Activated naive CD4-positive, alpha-beta T cell treated with anti-CD3 and anti-CD28 coated beads, Interleukin-2, amount 10 ng/mL, durations not matched to agents 7 days and 5 days (primary cell): ENCODE measurements around the gene SCG3.
A peak's percentile ranks its signal among the peaks of the same experiment; 100 is the strongest.
"Not testable (repeated sequence)": the region's sequence is repeated elsewhere in the genome, so short reads cannot be mapped to it uniquely, and the experiment has no call there.

Experiments
- CTCF ChIA-PET: fragments of 350-600 bp; sonication (Branson Sonifier 250); formaldehyde crosslinking; loops from one replicate; lab custom pipeline; 2021; ENCODE audit warnings: antibody characterized with exemption; lab: Charles Lee
- DNase-seq: peaks from one replicate; pipeline ENCODE4 v3.0.0-alpha.2; 2020
- H3K27ac Mint-ChIP-seq: one replicate; pipeline ENCODE4 v1.8.0; 2021; ENCODE audit warnings: mild to moderate bottlenecking, moderate library complexity, mixed read lengths
- H3K27me3 Mint-ChIP-seq: one replicate; pipeline ENCODE4 v1.8.0; 2021; ENCODE audit warnings: mild to moderate bottlenecking, mixed read lengths
- H3K36me3 Mint-ChIP-seq: one replicate; pipeline ENCODE4 v1.8.0; 2021; ENCODE audit warnings: mixed read lengths
- H3K4me1 Mint-ChIP-seq: one replicate; pipeline ENCODE4 v1.8.0; 2021; ENCODE audit warnings: mixed read lengths
- H3K4me3 Mint-ChIP-seq: one replicate; pipeline ENCODE4 v1.8.0; 2021; ENCODE audit warnings: mild to moderate bottlenecking, moderate library complexity, mixed read lengths
- H3K9me3 Mint-ChIP-seq: one replicate; pipeline ENCODE4 v1.8.0; 2021; ENCODE audit warnings: mixed read lengths

The SCG3 gene

GRCh38 chr15:51681303-51681963, at the start of gene SCG3:
TSS of gene SCG3 (plus strand) at chr15:51681503. CDS start at chr15:51681756, 253 bp downstream.
- CTCF ChIA-PET: interaction anchor here (2.3 kb wide), 1 partner anchor 95 kb away, joined by 8 read pairs; no protein-coding TSS in a partner anchor
- Mint-ChIP-seq H3K36me3 (no peaks in the 10 kb centered on the region), H3K27ac (no peak within 1 kb of the TSS), H3K4me3 (no peak within 1 kb of the TSS), H3K9me3 (no peaks in the 10 kb centered on the region), H3K27me3 (peaks cover 31% of the 10 kb centered on the region), H3K4me1 (peaks cover 6% of the 10 kb centered on the region)
- DNase-seq: peak; percentile 84

GRCh38 chr15:51634591-51635198, 46.6 kb upstream of the SCG3 start:
- H3K4me3 Mint-ChIP-seq: no peak overlapping the region
- no peak for DNase-seq
- peaks cover 3% of the 10 kb centered on the region for H3K4me1 Mint-ChIP-seq
- H3K27me3 Mint-ChIP-seq: peaks cover 10% of the 10 kb centered on the region
- no peaks in the 10 kb centered on the region for H3K36me3 Mint-ChIP-seq
- no peak overlapping the region for H3K27ac Mint-ChIP-seq
- CTCF ChIA-PET: interaction anchor here (1.7 kb wide), 1 partner anchor 142 kb away, joined by 5 read pairs; no protein-coding TSS in a partner anchor
- H3K9me3 Mint-ChIP-seq: no peaks in the 10 kb centered on the region

- Mint-ChIP-seq H3K36me3 (no peaks in the 10 kb centered on the region), H3K4me3 (no peak overlapping the region), H3K4me1 (no peaks in the 10 kb centered on the region), H3K9me3 (no peaks in the 10 kb centered on the region), H3K27me3 (peaks cover 9% of the 10 kb centered on the region), H3K27ac (no peak overlapping the region)
- CTCF ChIA-PET: interaction anchor here (0.9 kb wide), 1 partner anchor 135 kb away, joined by 4 read pairs; no protein-coding TSS in a partner anchor
- DNase-seq: no peak
Measured at GRCh38 chr15:51641490-51642130, 39.7 kb upstream of the SCG3 start.

- CTCF ChIA-PET: no interaction called here
- Mint-ChIP-seq H3K4me1 (no peaks in the 10 kb centered on the region), H3K4me3 (no peak overlapping the region), H3K36me3 (no peaks in the 10 kb centered on the region), H3K27ac (no peak overlapping the region), H3K27me3 (peaks cover 10% of the 10 kb centered on the region), H3K9me3 (no peaks in the 10 kb centered on the region)
- DNase-seq: no peak
Measured at GRCh38 chr15:51642696-51643095, 38.6 kb upstream of the SCG3 start.

- no peak for DNase-seq
- no peaks in the 10 kb centered on the region for H3K4me1 Mint-ChIP-seq
Measured at GRCh38 chr15:51647128-51647562, 34.2 kb upstream of the SCG3 start.

GRCh38 chr15:51648101-51648500, 33.2 kb upstream of the SCG3 start:
- H3K27ac Mint-ChIP-seq, H3K4me1 Mint-ChIP-seq, H3K36me3 Mint-ChIP-seq, H3K4me3 Mint-ChIP-seq, DNase-seq, H3K9me3 Mint-ChIP-seq: not testable (repeated sequence)
- peaks cover 16% of the 10 kb centered on the region for H3K27me3 Mint-ChIP-seq
- CTCF ChIA-PET: interaction anchor here (1.3 to 8.6 kb wide), 2 partner anchors 126 to 131 kb away, joined by 3 to 190 read pairs; no protein-coding TSS in a partner anchor

More at GRCh38 chr15:51647128-51647562, 34.2 kb upstream of the SCG3 start:
- Mint-ChIP-seq H3K4me3 (no peak overlapping the region), H3K9me3 (no peaks in the 10 kb centered on the region), H3K27me3 (peaks cover 17% of the 10 kb centered on the region), H3K36me3 (no peaks in the 10 kb centered on the region), H3K27ac (no peak overlapping the region)
- CTCF ChIA-PET: interaction anchor here (0.7 to 8.6 kb wide), 4 partner anchors 80 to 234 kb away, joined by 3 to 190 read pairs (median 3); no protein-coding TSS in a partner anchor

DNA sequence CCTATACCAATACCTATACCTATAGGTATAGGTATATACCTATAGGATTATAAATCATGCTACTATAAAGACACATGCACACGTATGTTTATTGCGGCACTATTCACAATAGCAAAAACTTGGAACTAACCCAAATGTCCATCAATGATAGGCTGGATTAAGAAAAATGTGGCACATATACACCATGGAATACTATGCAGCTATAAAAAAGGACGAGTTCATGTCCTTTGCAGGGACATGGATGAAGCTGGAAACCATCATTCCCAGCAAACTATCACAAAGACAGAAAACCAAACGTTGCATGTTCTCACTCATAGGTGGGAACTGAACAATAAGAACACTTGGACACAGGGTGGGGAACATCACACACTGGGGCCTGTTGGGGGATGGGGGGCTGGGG, 32.7 kb upstream of the SCG3 start:
- not testable (repeated sequence) for H3K36me3 Mint-ChIP-seq, DNase-seq, H3K4me1 Mint-ChIP-seq, H3K9me3 Mint-ChIP-seq, H3K27ac Mint-ChIP-seq, H3K4me3 Mint-ChIP-seq
- CTCF ChIA-PET: interaction anchor here (1.3 to 8.6 kb wide), 5 partner anchors 125 to 252 kb away, joined by 3 to 190 read pairs (median 7); no protein-coding TSS in a partner anchor
- peaks cover 13% of the 10 kb centered on the region for H3K27me3 Mint-ChIP-seq

DNA sequence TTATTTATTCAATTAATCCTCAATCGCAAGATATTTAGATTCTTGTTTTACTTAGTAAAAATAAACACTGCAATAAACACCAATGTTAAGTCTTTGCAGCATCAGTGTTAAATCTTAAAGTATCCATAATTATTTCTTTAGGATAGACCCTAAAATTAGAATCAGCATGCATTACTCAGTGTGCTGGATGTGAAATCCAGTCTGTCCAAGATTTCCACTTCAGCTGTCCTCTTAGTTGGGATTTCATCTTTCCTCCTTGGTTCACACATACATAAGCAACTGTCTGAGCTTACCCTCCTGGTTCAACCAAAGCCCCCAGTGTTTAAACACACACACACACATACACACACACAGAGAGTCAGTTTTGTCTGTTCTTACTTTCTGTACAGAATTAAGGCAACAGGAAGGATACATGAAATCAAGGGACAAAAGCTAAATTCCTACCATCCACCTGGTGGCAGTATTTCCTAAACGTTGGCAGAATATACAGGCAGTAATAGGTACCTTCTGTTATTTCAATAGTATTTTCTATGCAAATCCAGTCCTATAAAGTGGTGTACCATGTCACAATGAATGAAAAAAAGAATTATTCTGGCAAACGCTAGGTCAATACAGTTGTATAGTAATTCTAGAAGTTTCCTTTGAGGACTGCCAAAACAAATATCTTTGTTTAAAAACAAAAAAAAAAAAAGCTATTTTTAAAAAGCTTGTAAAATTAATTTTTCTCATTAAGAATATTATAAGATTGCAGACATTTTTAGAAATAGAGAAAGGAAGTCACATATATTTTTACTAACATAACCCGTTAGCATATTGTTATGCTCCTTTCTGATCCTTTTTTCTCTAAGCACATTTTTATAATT, 31.4 kb upstream of the SCG3 start:
- peaks cover 13% of the 10 kb centered on the region for H3K27me3 Mint-ChIP-seq
- H3K27ac Mint-ChIP-seq: no peak overlapping the region
- peak; percentile 58 for DNase-seq
- H3K4me3 Mint-ChIP-seq: no peak overlapping the region
- H3K9me3 Mint-ChIP-seq: no peaks in the 10 kb centered on the region
- H3K4me1 Mint-ChIP-seq: no peaks in the 10 kb centered on the region
- H3K36me3 Mint-ChIP-seq: no peaks in the 10 kb centered on the region
- CTCF ChIA-PET: interaction anchor here (0.6 to 8.6 kb wide), 29 partner anchors 9 to 427 kb away, joined by 3 to 190 read pairs (median 4); partner anchors contain the start of gene LYSMD2

- H3K27ac Mint-ChIP-seq: no peak overlapping the region
- peaks cover 16% of the 10 kb centered on the region for H3K27me3 Mint-ChIP-seq
- CTCF ChIA-PET: interaction anchor here (8.6 kb wide), 1 partner anchor 121 kb away, joined by 190 read pairs; no protein-coding TSS in a partner anchor
- H3K36me3 Mint-ChIP-seq: no peaks in the 10 kb centered on the region
- no peaks in the 10 kb centered on the region for H3K4me1 Mint-ChIP-seq
- no peak for DNase-seq
- no peak overlapping the region for H3K4me3 Mint-ChIP-seq
- H3K9me3 Mint-ChIP-seq: no peaks in the 10 kb centered on the region
Measured at GRCh38 chr15:51652084-51652668, 29.1 kb upstream of the SCG3 start.

GRCh38 chr15:51655401-51656057, 25.8 kb upstream of the SCG3 start:
- H3K27ac Mint-ChIP-seq, DNase-seq, H3K36me3 Mint-ChIP-seq, H3K4me3 Mint-ChIP-seq, H3K4me1 Mint-ChIP-seq, H3K9me3 Mint-ChIP-seq: not testable (repeated sequence)
- peaks cover 13% of the 10 kb centered on the region for H3K27me3 Mint-ChIP-seq
- CTCF ChIA-PET: interaction anchor here (0.6 to 4.5 kb wide), 2 partner anchors 121 to 435 kb away, joined by 3 to 18 read pairs; no protein-coding TSS in a partner anchor

- no peaks in the 10 kb centered on the region for H3K9me3 Mint-ChIP-seq
Measured at GRCh38 chr15:51658664-51659063, 22.6 kb upstream of the SCG3 start.

GRCh38 chr15:51661072-51661471, 20.2 kb upstream of the SCG3 start:
- CTCF ChIA-PET: interaction anchor here (0.7 to 1.1 kb wide), 3 partner anchors 11 to 116 kb away, joined by 4 to 6 read pairs (median 4); no protein-coding TSS in a partner anchor
- peaks cover 4% of the 10 kb centered on the region for H3K27me3 Mint-ChIP-seq
- no peaks in the 10 kb centered on the region for H3K36me3 Mint-ChIP-seq
- H3K9me3 Mint-ChIP-seq: no peaks in the 10 kb centered on the region
- no peak overlapping the region for H3K27ac Mint-ChIP-seq
- H3K4me3 Mint-ChIP-seq: no peak overlapping the region
- H3K4me1 Mint-ChIP-seq: no peaks in the 10 kb centered on the region
- DNase-seq: no peak

More at GRCh38 chr15:51658664-51659063, 22.6 kb upstream of the SCG3 start:
- Mint-ChIP-seq H3K27me3 (peaks cover 8% of the 10 kb centered on the region), H3K4me1 (no peaks in the 10 kb centered on the region), H3K36me3 (no peaks in the 10 kb centered on the region), H3K4me3 (no peak overlapping the region), H3K27ac (no peak overlapping the region)
- CTCF ChIA-PET: interaction anchor here (1.4 to 4.5 kb wide), 2 partner anchors 8 to 118 kb away, joined by 3 to 18 read pairs; no protein-coding TSS in a partner anchor
- DNase-seq: no peak
